SK-N-SH (cell line): ENCODE measurements around the gene PAK1. TPM values are rescaled to one million over a fixed set of nuclear protein-coding genes. Genes with fewer than 3 reads are reported as not detected.

Source experiments
- CTCF ChIA-PET: fragments of 300-600, 350-600 bp; formaldehyde crosslinking; extraction: SDS; loops from one replicate; lab custom pipeline; 2021; lab: Yijun Ruan, JAX
- POLR2A ChIA-PET: fragments of 350-600 bp; sonication (Branson Sonifier 250); formaldehyde crosslinking; extraction: SDS; loops from one replicate; lab custom pipeline; 2020; ENCODE audit warnings: antibody characterized with exemption, inconsistent platforms; lab: Yijun Ruan, JAX
- DNase-seq: peaks from one replicate; pipeline ENCODE4 v3.0.0; 2012
- H2AFZ ChIP-seq: fragments of 200-600 bp; sonication (generic); 2 replicates; pipeline ENCODE4 v1.8.1; 2016; ENCODE audit warnings: antibody characterized with exemption, mild to moderate bottlenecking, low read depth
- H3F3A ChIP-seq: fragments of 200-600 bp; sonication (generic); replicated peaks from 2 replicates; pipeline ENCODE3; 2016; ENCODE audit warnings: antibody characterized with exemption, mild to moderate bottlenecking; ENCODE audit not compliant: insufficient read depth
- H3K27ac ChIP-seq, 2 experiments: fragments of 200-500 bp in 1 of 2; fragments of 200-600 bp in 1 of 2; sonication (Bioruptor generic) in 1 of 2; sonication (generic), shearing (Covaris generic) in 1 of 2; 2 replicates each; pipeline versions ENCODE4 v1.5.1 to v1.6.1; 2014 to 2016; ENCODE audit warnings: low read depth in 2 of 2, inconsistent platforms in 1 of 2, low read length in 1 of 2, mild to moderate bottlenecking in 1 of 2, mixed read lengths in 1 of 2
- H3K27me3 ChIP-seq: fragments of 200-600 bp; sonication (generic), shearing (Covaris generic); 2 replicates; pipeline ENCODE4 v1.6.1; 2016; ENCODE audit warnings: mixed run types; ENCODE audit not compliant: insufficient read depth
- H3K36me3 ChIP-seq, 2 experiments: fragments of 200-500 bp in 1 of 2; fragments of 200-600 bp in 1 of 2; sonication (Bioruptor generic) in 1 of 2; sonication (generic) in 1 of 2; replicated peaks in 1 of 2; 2 replicates each; pipeline versions ENCODE3 to v1.5.1; 2014 to 2016; ENCODE audit warnings: low read length in 1 of 2, mild to moderate bottlenecking in 1 of 2; ENCODE audit not compliant: insufficient read depth in 2 of 2, control insufficient read depth in 1 of 2
- H3K4me1 ChIP-seq, 2 experiments: fragments of 200-500 bp in 1 of 2; fragments of 200-600 bp in 1 of 2; sonication (Bioruptor generic) in 1 of 2; sonication (generic), shearing (Covaris generic) in 1 of 2; 2 replicates each; pipeline versions ENCODE4 v1.5.1 to v1.6.1; 2014 to 2016; ENCODE audit warnings: low read depth in 1 of 2, low read length in 1 of 2, mixed run types in 1 of 2; ENCODE audit not compliant: insufficient read depth in 2 of 2, control insufficient read depth in 1 of 2
- H3K4me2 ChIP-seq: fragments of 200-600 bp; sonication (generic), shearing (Covaris generic); 2 replicates; pipeline ENCODE4 v1.6.1; 2017; ENCODE audit warnings: mixed run types
- H3K4me3 ChIP-seq, 2 experiments: fragments of 200-500 bp in 1 of 2; fragments of 200-600 bp in 1 of 2; sonication (Bioruptor generic) in 1 of 2; sonication (generic), shearing (Covaris generic) in 1 of 2; 2 replicates each; pipeline versions ENCODE4 v1.5.1 to v1.8.1; 2014 to 2016; ENCODE audit warnings: low read depth in 2 of 2, inconsistent platforms in 1 of 2, low read length in 1 of 2, mild to moderate bottlenecking in 1 of 2, mixed read lengths in 1 of 2, moderate library complexity in 1 of 2
- H3K79me2 ChIP-seq: fragments of 200-600 bp; sonication (generic); 2 replicates; pipeline ENCODE4 v1.8.1; 2017; ENCODE audit warnings: mild to moderate bottlenecking; ENCODE audit not compliant: insufficient read depth
- H3K9ac ChIP-seq: fragments of 200-600 bp; sonication (generic); 2 replicates; pipeline ENCODE4 v1.6.1; 2017; ENCODE audit warnings: mixed run types
- H3K9me2 ChIP-seq: fragments of 200-600 bp; sonication (generic); 2 replicates; pipeline ENCODE4 v1.6.1; 2017; ENCODE audit warnings: mixed run types
- H3K9me3 ChIP-seq: fragments of 200-600 bp; sonication (generic); 2 replicates; pipeline ENCODE4 v1.6.1; 2017; ENCODE audit warnings: mixed run types, mild to moderate bottlenecking, moderate library complexity
- H4K20me1 ChIP-seq: fragments of 200-600 bp; sonication (generic); 2 replicates; pipeline ENCODE4 v1.6.1; 2017; ENCODE audit warnings: mild to moderate bottlenecking, mixed run types; ENCODE audit not compliant: insufficient read depth
- ELF1 ChIP-seq: IDR thresholded peaks from 2 replicates; pipeline ENCODE4 v1.4.0; 2012
- EZH2phosphoT487 ChIP-seq: fragments of 200-600 bp; sonication (generic); IDR thresholded peaks from 2 replicates; pipeline ENCODE4 v1.6.1; 2017; ENCODE audit warnings: low read depth, mixed run types, mild to moderate bottlenecking, antibody characterized with exemption, moderate library complexity, borderline replicate concordance
- FOXJ3 ChIP-seq: sonication (generic); formaldehyde crosslinking; IDR thresholded peaks from 2 replicates; pipeline ENCODE4 v1.5.1; 2020; ENCODE audit warnings: mild to moderate bottlenecking, missing genetic modification reagents
- IRF3 ChIP-seq: fragments of 150-350 bp; IDR thresholded peaks from 2 replicates; pipeline ENCODE4 v1.6.1; 2016; ENCODE audit warnings: mild to moderate bottlenecking, low read depth, low read length
- JUND ChIP-seq: IDR thresholded peaks from 2 replicates; pipeline ENCODE4 v1.4.0; 2012
- MAX ChIP-seq: IDR thresholded peaks from 2 replicates; pipeline ENCODE4 v1.4.0; 2012; ENCODE audit warnings: low read depth
- MEF2A ChIP-seq: IDR thresholded peaks from 2 replicates; pipeline ENCODE4 v1.4.0; 2012; ENCODE audit warnings: low read depth, borderline replicate concordance
- MXI1 ChIP-seq: IDR thresholded peaks from 2 replicates; pipeline ENCODE4 v1.6.1; 2012; ENCODE audit warnings: mild to moderate bottlenecking, low read depth, low read length, improper control_type of control experiment
- NRF1 ChIP-seq: IDR thresholded peaks from 2 replicates; pipeline ENCODE4 v1.6.1; 2012; ENCODE audit warnings: low read depth, mild to moderate bottlenecking, low read length
- PBX3 ChIP-seq: IDR thresholded peaks from 2 replicates; pipeline ENCODE4; 2012
- POLR2AphosphoS5 ChIP-seq: IDR thresholded peaks from 2 replicates; pipeline ENCODE4 v1.6.1; 2012; ENCODE audit warnings: low read depth, low read length
- RAD21 ChIP-seq: IDR thresholded peaks from 2 replicates; pipeline ENCODE4 v1.6.1; 2012; ENCODE audit warnings: mild to moderate bottlenecking, low read length
- RCOR1 ChIP-seq: fragments of 150-350 bp; IDR thresholded peaks from 2 replicates; pipeline ENCODE4 v1.6.1; 2017; ENCODE audit warnings: antibody characterized with exemption, low read length
- RXRA ChIP-seq: IDR thresholded peaks from 2 replicates; pipeline ENCODE4 v1.4.0; 2012; ENCODE audit warnings: low read depth, mild to moderate bottlenecking, borderline replicate concordance
- TAF1 ChIP-seq: IDR thresholded peaks from 2 replicates; pipeline ENCODE4 v1.6.1; 2012; ENCODE audit warnings: low read depth, mild to moderate bottlenecking, low read length, moderate library complexity, borderline replicate concordance
- TEAD4 ChIP-seq: IDR thresholded peaks from 2 replicates; pipeline ENCODE4 v1.4.0; 2012; ENCODE audit warnings: mild to moderate bottlenecking, borderline replicate concordance; ENCODE audit not compliant: insufficient read depth
- USF2 ChIP-seq: fragments of 150-350 bp; IDR thresholded peaks from 2 replicates; pipeline ENCODE4 v1.6.1; 2017; ENCODE audit warnings: antibody characterized with exemption, low read length, low read depth, borderline replicate concordance
- YY1 ChIP-seq: IDR thresholded peaks from 2 replicates; pipeline ENCODE4 v1.4.0; 2012; ENCODE audit warnings: low read depth, mild to moderate bottlenecking
- ZBTB33 ChIP-seq: IDR thresholded peaks from 2 replicates; pipeline ENCODE4 v1.4.0; 2012; ENCODE audit warnings: low read depth, borderline replicate concordance
- WGBS: methylation state at CpG from one replicate; pipeline ENCODE4 v1.1.6; 2017; ENCODE audit warnings: low lambda C conversion rate; 5-methylcytosine and 5-hydroxymethylcytosine counted together
- polyA plus RNA-seq, 3 experiments: library from polyadenylated mRNA; depleted of rRNA; stranded (reverse); fragments of >200 nt; gene quantifications; 2 replicates each; pipeline ENCODE4 v1.2.3, GENCODE V29; 2012

The PAK1 gene
- polyA plus RNA-seq, 1 of the 3 experiments (the other 2 are of a cell fraction), result 17.9 TPM

- Histone ChIP-seq H3K4me3 (no peak overlapping the region), H3K36me3 (no peaks in the 10 kb centered on the region), H4K20me1 (no peaks in the 10 kb centered on the region), H3K4me1 (no peaks in the 10 kb centered on the region), H3K27me3 (no peaks in the 10 kb centered on the region), H3K9ac (no peak overlapping the region), H3K9me2 (no peaks in the 10 kb centered on the region), H3K27ac (no peak overlapping the region), H3F3A (no peaks in the 10 kb centered on the region), H3K79me2 (no peaks in the 10 kb centered on the region), H2AFZ (no peak overlapping the region), H3K9me3 (no peaks in the 10 kb centered on the region), H3K4me2 (no peak overlapping the region)
- DNase-seq, result no peak
- WGBS, result 72% methylated on average over 3 of the region's 3 CpGs
- no peak for TF ChIP-seq YY1
- no peak for TF ChIP-seq NRF1
- TF ChIP-seq TEAD4, result no peak
- no peak for TF ChIP-seq RAD21
- TF ChIP-seq RXRA, result no peak
- TF ChIP-seq TAF1, result no peak
- TF ChIP-seq PBX3, result no peak
- TF ChIP-seq JUND, result no peak
- ChIA-PET CTCF (no interaction called here), POLR2A (no interaction called here)
Measured at GRCh38 chr11:77294040-77294439, 179.9 kb downstream of the PAK1 start.

GRCh38 chr11:77289737-77290136, 184.2 kb downstream of the PAK1 start:
- Histone ChIP-seq H3K9me2 (no peaks in the 10 kb centered on the region), H3K9me3 (no peaks in the 10 kb centered on the region), H3K79me2 (no peaks in the 10 kb centered on the region), H3K4me1 (peaks cover 4 to 7% of the 10 kb centered on the region in 2 experiments; a peak in 2 of 4 replicates), H3K27me3 (no peaks in the 10 kb centered on the region), H3K4me2 (no peak overlapping the region), H3F3A (peaks cover 6% of the 10 kb centered on the region), H3K36me3 (no peaks in the 10 kb centered on the region), H2AFZ (no peak overlapping the region), H3K4me3 (no peak overlapping the region), H4K20me1 (no peaks in the 10 kb centered on the region), H3K9ac (no peak overlapping the region), H3K27ac (no peak overlapping the region)
- no peak for TF ChIP-seq MAX
- TF ChIP-seq MEF2A, result no peak
- no peak for TF ChIP-seq EZH2phosphoT487
- no peak for TF ChIP-seq POLR2AphosphoS5
- no peak for TF ChIP-seq RXRA
- no peak for TF ChIP-seq USF2
- no peak for TF ChIP-seq JUND
- TF ChIP-seq ZBTB33, result no peak
- TF ChIP-seq ELF1, result no peak
- TF ChIP-seq IRF3, result no peak
- TF ChIP-seq TAF1, result no peak
- no peak for TF ChIP-seq YY1
- no peak for TF ChIP-seq RAD21
- TF ChIP-seq TEAD4, result no peak
- no peak for TF ChIP-seq FOXJ3
- TF ChIP-seq MXI1, result no peak
- no peak for TF ChIP-seq RCOR1
- no peak for DNase-seq
- CTCF ChIA-PET, result no interaction called here
- WGBS, result 92% methylated on average over 4 of the region's 4 CpGs
- POLR2A ChIA-PET, result no interaction called here
